Coronary artery (tissue), 2 donors: Measurements from ENCODE around the gene ADAMTS12.

Experiments
- DNase-seq: peaks from one replicate; pipeline ENCODE4 v3.0.0-alpha.2; 2017; ENCODE audit warnings: low spot score
- H3K27ac ChIP-seq, 2 donors: fragments of 200-600 bp; sonication (generic); one replicate each; pipeline ENCODE4 v1.5.1; 2016 to 2019
- H3K4me3 ChIP-seq: fragments of 200-600 bp; sonication (generic); 2 replicates; pipeline ENCODE4 v1.5.1; 2016; ENCODE audit warnings: mild to moderate bottlenecking, moderate library complexity
- CTCF ChIP-seq: fragments of 200-600 bp; sonication (generic); IDR thresholded peaks from one replicate; pipeline ENCODE4 v1.5.1; 2019; ENCODE audit warnings: antibody characterized with exemption

ADAMTS12 gene

GRCh38 chr5:33903118-33903517 lies 11.3 kb upstream of the ADAMTS12 start:
- no peak for TF ChIP-seq CTCF
- H3K4me3 ChIP-seq, result no peak overlapping the region
- H3K27ac ChIP-seq, result no peak overlapping the region
- no peak for DNase-seq

GRCh38 chr5:33901156-33901555 lies 9.4 kb upstream of the ADAMTS12 start:
- no peak overlapping the region for H3K4me3 ChIP-seq
- no peak overlapping the region for H3K27ac ChIP-seq
- no peak for DNase-seq
- no peak for TF ChIP-seq CTCF

DNA sequence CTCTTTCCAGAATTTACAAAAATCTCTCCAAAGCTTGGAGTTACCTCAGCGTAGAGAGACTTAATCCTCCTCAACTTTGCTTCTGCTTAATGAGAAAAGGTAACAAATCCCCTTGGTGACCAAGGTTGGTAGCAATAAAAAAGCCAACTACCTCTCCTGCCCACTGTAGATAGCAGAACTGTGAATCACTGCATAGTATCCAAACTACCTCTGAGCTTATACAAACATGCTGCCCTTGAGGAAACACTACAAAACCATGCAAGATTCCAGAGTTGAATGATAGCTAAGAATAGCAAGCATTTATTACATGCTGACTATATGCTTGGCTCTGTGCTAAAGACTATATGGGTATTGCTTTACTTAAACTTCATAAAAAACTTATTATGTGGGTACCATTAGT lies 2.8 kb upstream of the ADAMTS12 start:
- Histone ChIP-seq H3K4me3 (no peak overlapping the region), H3K27ac (no peak overlapping the region)
- DNase-seq, result no peak
- TF ChIP-seq CTCF, result no peak

DNA sequence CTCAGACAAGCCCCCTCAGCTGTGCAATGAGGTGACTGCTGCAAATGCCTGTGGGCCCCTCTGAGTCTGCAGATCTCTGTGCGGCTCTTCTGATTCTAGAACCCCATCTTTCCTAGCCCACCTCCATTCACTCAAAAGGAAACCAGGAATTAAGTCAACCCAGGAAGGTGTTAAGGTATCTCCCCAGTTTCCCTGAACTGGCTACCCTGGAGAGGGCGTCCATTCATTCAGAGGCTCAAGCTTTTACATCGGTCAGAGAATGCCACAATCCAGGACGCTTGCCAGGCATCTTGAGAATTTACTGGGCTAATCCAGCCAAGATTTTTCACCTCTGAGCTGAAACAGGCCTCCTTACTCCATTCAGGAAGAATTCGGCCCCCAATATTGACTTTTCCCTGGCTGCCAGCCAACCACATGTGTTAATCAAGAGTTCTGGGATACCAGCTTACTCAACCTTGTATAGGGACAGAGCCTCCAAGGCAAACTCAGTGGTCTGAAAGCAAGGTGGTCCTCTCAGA lies 889 bp upstream of the ADAMTS12 start:
- H3K27ac ChIP-seq, result peak overlapping the region; percentile 31 to 86
- DNase-seq, result no peak
- no peak for TF ChIP-seq CTCF
- peak overlapping the region; percentile 83 for H3K4me3 ChIP-seq

DNA sequence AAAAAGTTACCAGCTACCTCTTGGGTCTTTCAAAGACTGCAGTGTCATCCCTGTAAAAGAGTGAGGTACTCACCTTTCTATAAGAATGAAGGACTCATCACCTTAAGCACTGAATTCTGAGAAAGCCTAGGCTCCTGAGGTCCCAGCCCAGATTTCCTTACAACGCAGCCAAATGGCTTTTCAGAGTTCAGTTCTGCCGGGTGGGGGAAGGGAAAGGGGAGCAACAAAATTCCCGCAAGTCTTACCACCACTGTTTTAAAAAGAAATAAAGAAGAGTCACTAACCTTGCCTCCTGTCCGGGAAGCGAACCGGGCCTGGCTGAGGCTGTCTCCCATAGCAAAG lies 373 bp downstream of the ADAMTS12 start:
- no peak for DNase-seq

GRCh38 chr5:33890131-33891032 lies 1.4 kb downstream of the ADAMTS12 start:
- no peak for TF ChIP-seq CTCF
- no peak for DNase-seq
- H3K4me3 ChIP-seq, result peak overlapping the region; percentile 83
- H3K27ac ChIP-seq, result peak overlapping the region in 1 of 2 donors; percentile 49

More for the DNA sequence above, 373 bp downstream of the ADAMTS12 start:
- Histone ChIP-seq H3K4me3 (peak overlapping the region; percentile 83), H3K27ac (peak overlapping the region; percentile 31 to 86)
- TF ChIP-seq CTCF, result no peak

DNA sequence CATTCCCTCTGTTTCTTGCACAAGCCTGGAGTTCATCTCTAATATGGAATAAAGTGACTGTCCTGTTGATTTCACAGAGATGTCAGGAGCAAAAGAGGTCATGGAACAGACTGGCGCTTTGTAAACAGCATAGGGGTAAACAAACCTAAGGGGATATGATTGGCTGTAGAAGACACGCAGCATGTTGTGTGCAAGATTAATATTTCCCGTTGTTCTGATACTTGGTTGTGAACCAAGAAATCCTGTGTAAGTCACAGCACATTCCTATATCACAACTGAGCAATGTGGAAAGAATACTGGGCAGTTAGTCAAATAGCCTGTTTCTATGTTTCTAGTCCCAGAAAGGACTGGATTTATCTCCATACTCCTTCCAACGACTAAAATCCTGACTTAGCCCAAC lies 3.2 kb downstream of the ADAMTS12 start:
- DNase-seq, result no peak

More for the DNA sequence above, 3.2 kb downstream of the ADAMTS12 start:
- no peak overlapping the region for H3K27ac ChIP-seq
- no peak for TF ChIP-seq CTCF
- H3K4me3 ChIP-seq, result no peak overlapping the region
